ENCODE data around the gene WRNIP1. TPM values are rescaled to one million over a fixed set of nuclear protein-coding genes. Genes with fewer than 3 reads are reported as not detected.

WRNIP1 gene
- total and polyA plus RNA-seq, 2 of the 13 experiments (the other 11 are each of a cell fraction or from before 2014, with no cell fraction given), result 77.7 to 90.3 TPM

DNA sequence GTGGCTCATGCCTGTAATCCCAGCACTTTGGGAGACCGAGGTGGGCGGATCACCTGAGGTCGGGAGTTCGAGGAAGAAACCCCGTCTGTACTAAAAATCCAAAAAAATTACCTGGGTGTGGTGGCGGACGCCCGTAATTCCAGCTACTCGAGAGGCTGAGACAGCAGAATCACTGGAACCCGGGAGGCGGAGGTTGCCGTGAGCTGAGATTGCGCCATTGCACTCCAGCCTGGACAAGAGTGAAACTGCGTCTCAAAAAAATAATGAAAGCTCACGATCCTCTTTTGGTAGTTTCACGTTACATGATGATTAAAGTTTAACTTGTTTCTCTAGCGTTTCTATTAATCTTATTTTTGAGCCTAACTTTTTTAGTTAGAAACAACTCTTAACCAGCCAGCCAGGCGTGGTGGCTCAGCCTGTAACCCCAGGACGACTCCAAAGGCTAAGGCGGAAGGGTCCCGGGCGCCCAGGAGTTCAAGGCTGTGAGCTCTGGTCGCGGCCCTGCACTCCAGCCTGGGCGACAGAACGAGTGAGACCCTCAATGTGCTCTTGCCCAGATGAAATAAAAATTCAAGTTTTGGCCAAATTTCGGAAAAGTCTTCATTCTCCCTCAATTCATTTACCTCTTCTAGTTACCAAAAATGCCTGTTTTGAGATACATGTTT lies 1.2 kb upstream of the WRNIP1 start (continued):
- TF ChIP-seq, protein P1, sequence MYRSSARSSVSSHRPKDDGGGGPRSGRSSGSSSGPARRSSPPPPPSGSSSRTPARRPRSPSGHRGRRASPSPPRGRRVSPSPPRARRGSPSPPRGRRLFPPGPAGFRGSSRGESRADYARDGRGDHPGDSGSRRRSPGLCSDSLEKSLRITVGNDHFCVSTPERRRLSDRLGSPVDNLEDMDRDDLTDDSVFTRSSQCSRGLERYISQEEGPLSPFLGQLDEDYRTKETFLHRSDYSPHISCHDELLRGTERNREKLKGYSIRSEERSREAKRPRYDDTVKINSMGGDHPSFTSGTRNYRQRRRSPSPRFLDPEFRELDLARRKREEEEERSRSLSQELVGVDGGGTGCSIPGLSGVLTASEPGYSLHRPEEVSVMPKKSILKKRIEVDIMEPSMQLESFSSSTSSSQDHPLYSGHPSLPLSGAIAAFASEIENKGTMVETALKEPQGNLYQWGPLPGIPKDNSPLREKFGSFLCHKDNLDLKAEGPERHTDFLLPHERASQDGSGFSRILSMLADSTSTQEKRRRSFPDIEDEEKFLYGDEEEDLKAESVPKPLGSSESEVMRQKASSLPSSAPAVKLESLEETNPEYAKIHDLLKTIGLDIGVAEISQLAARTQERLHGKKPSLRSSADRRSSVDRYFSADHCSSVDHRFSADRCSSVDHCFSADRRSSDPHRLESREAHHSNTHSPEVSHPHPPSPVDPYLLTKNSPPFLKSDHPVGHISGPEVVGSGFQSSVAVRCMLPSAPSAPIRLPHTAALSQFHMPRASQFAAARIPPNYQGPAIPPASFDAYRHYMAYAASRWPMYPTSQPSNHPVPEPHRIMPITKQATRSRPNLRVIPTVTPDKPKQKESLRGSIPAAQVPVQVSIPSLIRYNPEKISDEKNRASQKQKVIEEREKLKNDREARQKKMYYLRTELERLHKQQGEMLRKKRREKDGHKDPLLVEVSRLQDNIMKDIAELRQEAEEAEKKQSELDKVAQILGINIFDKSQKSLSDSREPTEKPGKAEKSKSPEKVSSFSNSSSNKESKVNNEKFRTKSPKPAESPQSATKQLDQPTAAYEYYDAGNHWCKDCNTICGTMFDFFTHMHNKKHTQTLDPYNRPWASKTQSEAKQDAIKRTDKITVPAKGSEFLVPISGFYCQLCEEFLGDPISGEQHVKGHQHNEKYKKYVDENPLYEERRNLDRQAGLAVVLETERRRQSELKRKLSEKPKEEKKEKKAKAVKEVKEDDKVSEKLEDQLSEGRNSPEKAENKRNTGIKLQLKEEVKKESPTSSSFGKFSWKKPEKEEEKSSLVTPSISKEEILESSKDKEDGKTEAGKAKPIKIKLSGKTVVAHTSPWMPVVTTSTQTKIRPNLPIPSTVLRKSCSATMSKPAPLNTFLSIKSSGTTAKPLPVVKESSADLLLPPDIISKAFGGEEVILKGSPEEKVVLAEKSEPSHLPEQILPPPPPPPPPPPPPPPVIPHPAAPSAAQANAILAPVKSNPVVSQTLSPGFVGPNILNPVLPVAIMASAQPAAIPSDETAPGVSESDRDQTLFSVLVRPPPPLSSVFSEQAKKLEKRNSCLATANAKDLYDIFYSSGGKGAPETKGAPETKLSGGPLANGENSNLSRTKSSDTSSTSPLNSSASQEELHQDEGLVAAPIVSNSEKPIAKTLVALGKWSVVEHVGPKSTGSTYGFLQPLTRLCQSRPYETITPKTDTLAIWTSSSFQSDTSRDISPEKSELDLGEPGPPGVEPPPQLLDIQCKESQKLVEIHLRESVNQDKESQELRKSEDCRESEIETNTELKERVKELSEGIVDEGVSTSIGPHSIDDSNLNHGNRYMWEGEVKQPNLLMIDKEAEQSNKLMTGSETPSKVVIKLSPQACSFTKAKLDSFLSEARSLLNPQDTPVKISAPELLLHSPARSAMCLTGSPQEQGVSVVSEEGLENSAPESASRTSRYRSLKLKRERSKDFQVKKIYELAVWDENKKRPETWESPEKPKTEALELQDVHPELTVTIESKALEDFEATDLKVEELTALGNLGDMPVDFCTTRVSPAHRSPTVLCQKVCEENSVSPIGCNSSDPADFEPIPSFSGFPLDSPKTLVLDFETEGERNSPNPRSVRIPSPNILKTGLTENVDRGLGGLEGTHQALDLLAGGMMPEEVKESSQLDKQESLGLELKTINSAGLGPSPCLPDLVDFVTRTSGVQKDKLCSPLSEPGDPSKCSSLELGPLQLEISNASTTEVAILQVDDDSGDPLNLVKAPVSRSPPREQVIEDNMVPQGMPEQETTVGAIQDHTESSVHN (CRISPR knock-in tag; IDR thresholded peaks at IDR 0.05), result no peak
- no peak for TF ChIP-seq NFYB (CRISPR knock-in tag; IDR thresholded peaks at IDR 0.05)
- TF ChIP-seq MIXL1 (CRISPR knock-in tag; IDR thresholded peaks at IDR 0.05), result no peak
- TF ChIP-seq RORA (CRISPR knock-in tag; IDR thresholded peaks at IDR 0.05), result no peak
- TF ChIP-seq FOXM1 (CRISPR knock-in tag; IDR thresholded peaks at IDR 0.05), result no peak
- TF ChIP-seq ZNF224 (CRISPR knock-in tag; IDR thresholded peaks at IDR 0.05), result 0 out of 2 replicates have a peak, but pooled peaks have one; percentile 34
- no peak for TF ChIP-seq AKAP8 (CRISPR knock-in tag; IDR thresholded peaks at IDR 0.05)
- TF ChIP-seq, protein P2, sequence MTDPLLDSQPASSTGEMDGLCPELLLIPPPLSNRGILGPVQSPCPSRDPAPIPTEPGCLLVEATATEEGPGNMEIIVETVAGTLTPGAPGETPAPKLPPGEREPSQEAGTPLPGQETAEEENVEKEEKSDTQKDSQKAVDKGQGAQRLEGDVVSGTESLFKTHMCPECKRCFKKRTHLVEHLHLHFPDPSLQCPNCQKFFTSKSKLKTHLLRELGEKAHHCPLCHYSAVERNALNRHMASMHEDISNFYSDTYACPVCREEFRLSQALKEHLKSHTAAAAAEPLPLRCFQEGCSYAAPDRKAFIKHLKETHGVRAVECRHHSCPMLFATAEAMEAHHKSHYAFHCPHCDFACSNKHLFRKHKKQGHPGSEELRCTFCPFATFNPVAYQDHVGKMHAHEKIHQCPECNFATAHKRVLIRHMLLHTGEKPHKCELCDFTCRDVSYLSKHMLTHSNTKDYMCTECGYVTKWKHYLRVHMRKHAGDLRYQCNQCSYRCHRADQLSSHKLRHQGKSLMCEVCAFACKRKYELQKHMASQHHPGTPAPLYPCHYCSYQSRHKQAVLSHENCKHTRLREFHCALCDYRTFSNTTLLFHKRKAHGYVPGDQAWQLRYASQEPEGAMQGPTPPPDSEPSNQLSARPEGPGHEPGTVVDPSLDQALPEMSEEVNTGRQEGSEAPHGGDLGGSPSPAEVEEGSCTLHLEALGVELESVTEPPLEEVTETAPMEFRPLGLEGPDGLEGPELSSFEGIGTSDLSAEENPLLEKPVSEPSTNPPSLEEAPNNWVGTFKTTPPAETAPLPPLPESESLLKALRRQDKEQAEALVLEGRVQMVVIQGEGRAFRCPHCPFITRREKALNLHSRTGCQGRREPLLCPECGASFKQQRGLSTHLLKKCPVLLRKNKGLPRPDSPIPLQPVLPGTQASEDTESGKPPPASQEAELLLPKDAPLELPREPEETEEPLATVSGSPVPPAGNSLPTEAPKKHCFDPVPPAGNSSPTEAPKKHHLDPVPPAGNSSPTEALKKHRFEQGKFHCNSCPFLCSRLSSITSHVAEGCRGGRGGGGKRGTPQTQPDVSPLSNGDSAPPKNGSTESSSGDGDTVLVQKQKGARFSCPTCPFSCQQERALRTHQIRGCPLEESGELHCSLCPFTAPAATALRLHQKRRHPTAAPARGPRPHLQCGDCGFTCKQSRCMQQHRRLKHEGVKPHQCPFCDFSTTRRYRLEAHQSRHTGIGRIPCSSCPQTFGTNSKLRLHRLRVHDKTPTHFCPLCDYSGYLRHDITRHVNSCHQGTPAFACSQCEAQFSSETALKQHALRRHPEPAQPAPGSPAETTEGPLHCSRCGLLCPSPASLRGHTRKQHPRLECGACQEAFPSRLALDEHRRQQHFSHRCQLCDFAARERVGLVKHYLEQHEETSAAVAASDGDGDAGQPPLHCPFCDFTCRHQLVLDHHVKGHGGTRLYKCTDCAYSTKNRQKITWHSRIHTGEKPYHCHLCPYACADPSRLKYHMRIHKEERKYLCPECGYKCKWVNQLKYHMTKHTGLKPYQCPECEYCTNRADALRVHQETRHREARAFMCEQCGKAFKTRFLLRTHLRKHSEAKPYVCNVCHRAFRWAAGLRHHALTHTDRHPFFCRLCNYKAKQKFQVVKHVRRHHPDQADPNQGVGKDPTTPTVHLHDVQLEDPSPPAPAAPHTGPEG (CRISPR knock-in tag; IDR thresholded peaks at IDR 0.05), result no peak
- TF ChIP-seq ZSCAN9 (CRISPR knock-in tag; IDR thresholded peaks at IDR 0.05; ENCODE audit: borderline replicate concordance), result no peak
- TF ChIP-seq, protein P3, sequence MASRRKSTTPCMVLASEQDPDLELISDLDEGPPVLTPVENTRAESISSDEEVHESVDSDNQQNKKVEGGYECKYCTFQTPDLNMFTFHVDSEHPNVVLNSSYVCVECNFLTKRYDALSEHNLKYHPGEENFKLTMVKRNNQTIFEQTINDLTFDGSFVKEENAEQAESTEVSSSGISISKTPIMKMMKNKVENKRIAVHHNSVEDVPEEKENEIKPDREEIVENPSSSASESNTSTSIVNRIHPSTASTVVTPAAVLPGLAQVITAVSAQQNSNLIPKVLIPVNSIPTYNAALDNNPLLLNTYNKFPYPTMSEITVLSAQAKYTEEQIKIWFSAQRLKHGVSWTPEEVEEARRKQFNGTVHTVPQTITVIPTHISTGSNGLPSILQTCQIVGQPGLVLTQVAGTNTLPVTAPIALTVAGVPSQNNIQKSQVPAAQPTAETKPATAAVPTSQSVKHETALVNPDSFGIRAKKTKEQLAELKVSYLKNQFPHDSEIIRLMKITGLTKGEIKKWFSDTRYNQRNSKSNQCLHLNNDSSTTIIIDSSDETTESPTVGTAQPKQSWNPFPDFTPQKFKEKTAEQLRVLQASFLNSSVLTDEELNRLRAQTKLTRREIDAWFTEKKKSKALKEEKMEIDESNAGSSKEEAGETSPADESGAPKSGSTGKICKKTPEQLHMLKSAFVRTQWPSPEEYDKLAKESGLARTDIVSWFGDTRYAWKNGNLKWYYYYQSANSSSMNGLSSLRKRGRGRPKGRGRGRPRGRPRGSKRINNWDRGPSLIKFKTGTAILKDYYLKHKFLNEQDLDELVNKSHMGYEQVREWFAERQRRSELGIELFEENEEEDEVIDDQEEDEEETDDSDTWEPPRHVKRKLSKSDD (CRISPR knock-in tag; IDR thresholded peaks at IDR 0.05; ENCODE audit: low read depth), result no peak
- no peak for TF ChIP-seq ZNF792 (CRISPR knock-in tag; IDR thresholded peaks at IDR 0.05)
- peak; percentile 25; the same call in 1 of the 2 replicates for TF ChIP-seq PITX1 (CRISPR knock-in tag; IDR thresholded peaks at IDR 0.05)

Data from HepG2 (cell line).